Urinary bladder (tissue), 4 donors: Measurements from ENCODE around the gene FADS3. TPM values are rescaled to one million over a fixed set of nuclear protein-coding genes. Genes with fewer than 3 reads are reported as not detected.

Source experiments
- DNase-seq: peaks from one replicate; pipeline ENCODE4 v3.0.0-alpha.2; 2015; ENCODE audit errors: extremely low spot score
- H3K27ac ChIP-seq: one replicate; pipeline ENCODE4 v1.5.1; 2013; ENCODE audit warnings: low read depth, mild to moderate bottlenecking, moderate library complexity
- H3K36me3 ChIP-seq: one replicate; pipeline ENCODE4 v1.6.1; 2013; ENCODE audit warnings: mild to moderate bottlenecking, moderate library complexity; ENCODE audit not compliant: insufficient read depth
- H3K4me1 ChIP-seq: one replicate; pipeline ENCODE4 v1.6.1; 2013; ENCODE audit warnings: mild to moderate bottlenecking, moderate library complexity; ENCODE audit not compliant: insufficient read depth
- H3K4me3 ChIP-seq: one replicate; pipeline ENCODE4 v1.5.1; 2013; ENCODE audit warnings: low read depth, low read length
- WGBS: extraction: QIAGEN DNeasy Blood & Tissue Kit; methylation state at CpG from one replicate; pipeline ENCODE4 v1.1.7; 2013; 5-methylcytosine and 5-hydroxymethylcytosine counted together
- polyA plus RNA-seq: library from polyadenylated mRNA; stranded (reverse); fragments of 200-250 nt; gene quantifications from one replicate; pipeline ENCODE4 v1.2.3, GENCODE V29; 2013
- total RNA-seq: library from RNA; depleted of rRNA; stranded (reverse); fragments of >200 nt; gene quantifications from one replicate; pipeline ENCODE4 v1.2.3, GENCODE V29; 2014
- donor health status: healthy with polysubstance abuse.
- donor health status: healthy.

The FADS3 gene
- total and polyA plus RNA-seq, 2 donors: 17.8 to 43.5 TPM

GRCh38 chr11:61847914-61848581 lies 43.3 kb downstream of the FADS3 start:
- Histone ChIP-seq H3K36me3 (no peaks in the 10 kb centered on the region), H3K27ac (no peak overlapping the region), H3K4me1 (no peaks in the 10 kb centered on the region), H3K4me3 (no peak overlapping the region)
- WGBS: 93% methylated on average over 18 of the region's 18 CpGs
- DNase-seq: no peak

GRCh38 chr11:61846362-61847020 lies 44.9 kb downstream of the FADS3 start:
- H3K36me3 ChIP-seq: no peaks in the 10 kb centered on the region
- no peak overlapping the region for H3K4me3 ChIP-seq
- no peak for DNase-seq
- H3K27ac ChIP-seq: no peak overlapping the region
- WGBS: 87% methylated on average over 10 of the region's 10 CpGs
- no peaks in the 10 kb centered on the region for H3K4me1 ChIP-seq

- H3K4me1 ChIP-seq: no peaks in the 10 kb centered on the region
- no peak overlapping the region for H3K4me3 ChIP-seq
- no peak for DNase-seq
- no peaks in the 10 kb centered on the region for H3K36me3 ChIP-seq
- H3K27ac ChIP-seq: no peak overlapping the region
- WGBS: 77% methylated on average over 16 of the region's 16 CpGs
Measured at GRCh38 chr11:61844909-61845565, 46.3 kb downstream of the FADS3 start.

- no peak for DNase-seq
- no peaks in the 10 kb centered on the region for H3K36me3 ChIP-seq
- WGBS: 92% methylated on average over 7 of the region's 7 CpGs
Measured at GRCh38 chr11:61842528-61842820, 48.9 kb downstream of the FADS3 start.

GRCh38 chr11:61841636-61842527 lies 49.5 kb downstream of the FADS3 start:
- Histone ChIP-seq H3K4me3 (no peak overlapping the region), H3K4me1 (no peaks in the 10 kb centered on the region), H3K36me3 (no peaks in the 10 kb centered on the region), H3K27ac (no peak overlapping the region)
- 80% methylated on average over 12 of the region's 12 CpGs for WGBS
- DNase-seq: no peak

More at GRCh38 chr11:61842528-61842820, 48.9 kb downstream of the FADS3 start:
- Histone ChIP-seq H3K4me3 (no peak overlapping the region), H3K27ac (no peak overlapping the region), H3K4me1 (no peaks in the 10 kb centered on the region)

- no peak overlapping the region for H3K4me3 ChIP-seq
- DNase-seq: no peak
- no peaks in the 10 kb centered on the region for H3K4me1 ChIP-seq
- H3K36me3 ChIP-seq: no peaks in the 10 kb centered on the region
- H3K27ac ChIP-seq: no peak overlapping the region
- WGBS: 92% methylated on average over 7 of the region's 7 CpGs
Measured at GRCh38 chr11:61840371-61840770, 51.0 kb downstream of the FADS3 start.

GRCh38 chr11:61839742-61840141 lies 51.6 kb downstream of the FADS3 start:
- Histone ChIP-seq H3K27ac (no peak overlapping the region), H3K4me1 (no peaks in the 10 kb centered on the region), H3K36me3 (no peaks in the 10 kb centered on the region), H3K4me3 (no peak overlapping the region)
- no peak for DNase-seq
- WGBS: 99% methylated on average over 2 of the region's 2 CpGs

- DNase-seq: no peak
- WGBS: 88% methylated on average over 10 of the region's 10 CpGs
- no peaks in the 10 kb centered on the region for H3K36me3 ChIP-seq
- H3K4me1 ChIP-seq: no peaks in the 10 kb centered on the region
- H3K27ac ChIP-seq: no peak overlapping the region
- no peak overlapping the region for H3K4me3 ChIP-seq
Measured at GRCh38 chr11:61838921-61839320, 52.4 kb downstream of the FADS3 start.

- no peaks in the 10 kb centered on the region for H3K4me1 ChIP-seq
- H3K4me3 ChIP-seq: no peak overlapping the region
- 82% methylated on average over 5 of the region's 5 CpGs for WGBS
- no peak for DNase-seq
- no peak overlapping the region for H3K27ac ChIP-seq
- no peaks in the 10 kb centered on the region for H3K36me3 ChIP-seq
Measured at GRCh38 chr11:61838501-61838900, 52.8 kb downstream of the FADS3 start.

- Histone ChIP-seq H3K4me3 (no peak overlapping the region), H3K4me1 (no peaks in the 10 kb centered on the region), H3K27ac (no peak overlapping the region), H3K36me3 (no peaks in the 10 kb centered on the region)
- 93% methylated on average over 15 of the region's 15 CpGs for WGBS
- no peak for DNase-seq
Measured at GRCh38 chr11:61837411-61838005, 53.8 kb downstream of the FADS3 start.

GRCh38 chr11:61836193-61836592 lies 55.2 kb downstream of the FADS3 start:
- Histone ChIP-seq H3K4me3 (no peak overlapping the region), H3K4me1 (no peaks in the 10 kb centered on the region), H3K27ac (no peak overlapping the region), H3K36me3 (no peaks in the 10 kb centered on the region)
- WGBS: 94% methylated on average over 8 of the region's 8 CpGs
- DNase-seq: no peak

GRCh38 chr11:61834278-61835048 lies 56.9 kb downstream of the FADS3 start:
- DNase-seq: no peak
- H3K36me3 ChIP-seq: no peaks in the 10 kb centered on the region
- no peaks in the 10 kb centered on the region for H3K4me1 ChIP-seq
- 45% methylated on average over 12 of the region's 12 CpGs for WGBS
- no peak overlapping the region for H3K4me3 ChIP-seq
- H3K27ac ChIP-seq: peak overlapping the region; percentile 65

GRCh38 chr11:61833926-61834277 lies 57.4 kb downstream of the FADS3 start:
- Histone ChIP-seq H3K4me1 (no peaks in the 10 kb centered on the region), H3K36me3 (no peaks in the 10 kb centered on the region), H3K27ac (peak overlapping the region; percentile 55), H3K4me3 (no peak overlapping the region)
- WGBS: 89% methylated on average over 12 of the region's 12 CpGs
- DNase-seq: no peak
